KMS-11 (cell line): ENCODE results near the gene AGTR1.

Source experiments
- H2AFZ ChIP-seq: fragments of 200-600 bp; sonication (generic); 2 replicates; pipeline ENCODE4 v1.6.1; 2016; ENCODE audit warnings: antibody characterized with exemption, mixed run types, low read depth
- H3K27ac ChIP-seq: fragments of 200-600 bp; sonication (generic); 2 replicates; pipeline ENCODE4 v1.6.1; 2016; ENCODE audit warnings: mild to moderate bottlenecking, mixed run types
- H3K27me3 ChIP-seq: fragments of 200-600 bp; sonication (generic); 2 replicates; pipeline ENCODE4 v1.6.1; 2017; ENCODE audit warnings: mild to moderate bottlenecking, low read depth, mixed run types, moderate library complexity; ENCODE audit not compliant: insufficient read depth
- H3K36me3 ChIP-seq: fragments of 200-600 bp; sonication (generic); 2 replicates; pipeline ENCODE4 v1.6.1; 2017; ENCODE audit warnings: mild to moderate bottlenecking, mixed run types; ENCODE audit not compliant: insufficient read depth
- H3K4me1 ChIP-seq: fragments of 200-600 bp; sonication (generic); 2 replicates; pipeline ENCODE4 v1.6.1; 2016; ENCODE audit warnings: mild to moderate bottlenecking, low read depth, mixed run types; ENCODE audit not compliant: poor library complexity, severe bottlenecking
- H3K4me2 ChIP-seq: fragments of 200-600 bp; sonication (generic); 2 replicates; pipeline ENCODE4 v1.7.0; 2016; ENCODE audit warnings: mild to moderate bottlenecking, mixed run types
- H3K4me3 ChIP-seq: fragments of 200-600 bp; sonication (generic); IDR thresholded peaks from 2 replicates; pipeline ENCODE4 v1.6.1; 2017; ENCODE audit warnings: low read depth, low read length, mixed read lengths; ENCODE audit not compliant: insufficient read depth
- H3K79me2 ChIP-seq: fragments of 200-600 bp; sonication (generic); 2 replicates; pipeline ENCODE4 v1.6.1; 2016; ENCODE audit warnings: low read depth, mixed run types; ENCODE audit not compliant: insufficient read depth
- H3K9ac ChIP-seq: fragments of 200-600 bp; sonication (generic); 2 replicates; pipeline ENCODE4 v1.6.1; 2016; ENCODE audit warnings: mild to moderate bottlenecking, mixed run types
- H4K20me1 ChIP-seq: fragments of 200-600 bp; sonication (generic); 2 replicates; pipeline ENCODE4 v1.6.1; 2016; ENCODE audit warnings: mild to moderate bottlenecking, mixed run types; ENCODE audit not compliant: insufficient read depth
- CTCF ChIP-seq: fragments of 200-600 bp; sonication (generic); conservative IDR thresholded peaks from 2 replicates; pipeline ENCODE4 v1.6.1; 2017; ENCODE audit warnings: low read depth, mild to moderate bottlenecking, antibody characterized with exemption, low read length, moderate library complexity, mixed read lengths

AGTR1 gene

GRCh38 chr3:148729476-148730055 lies 31.9 kb downstream of the AGTR1 start:
- no peak for TF ChIP-seq CTCF
- Histone ChIP-seq H3K4me1 (peaks cover 8% of the 10 kb centered on the region), H3K36me3 (no peaks in the 10 kb centered on the region), H3K9ac (no peak overlapping the region), H3K4me2 (no peak overlapping the region), H3K27ac (no peak overlapping the region), H4K20me1 (no peaks in the 10 kb centered on the region), H3K27me3 (no peaks in the 10 kb centered on the region), H2AFZ (no peak overlapping the region), H3K79me2 (no peaks in the 10 kb centered on the region), H3K4me3 (no peak overlapping the region)

- Histone ChIP-seq H3K4me2 (no peak overlapping the region), H3K9ac (no peak overlapping the region), H4K20me1 (no peaks in the 10 kb centered on the region), H3K27me3 (no peaks in the 10 kb centered on the region), H3K36me3 (no peaks in the 10 kb centered on the region), H3K27ac (no peak overlapping the region), H3K4me3 (no peak overlapping the region), H3K4me1 (peaks cover 8% of the 10 kb centered on the region), H2AFZ (no peak overlapping the region), H3K79me2 (no peaks in the 10 kb centered on the region)
- no peak for TF ChIP-seq CTCF
These were observed 33.0 kb downstream of the AGTR1 start for GRCh38 chr3:148730676-148731075.

- Histone ChIP-seq H2AFZ (no peak overlapping the region), H3K27ac (no peak overlapping the region), H3K4me2 (no peak overlapping the region), H3K4me1 (peaks cover 36% of the 10 kb centered on the region), H3K36me3 (no peaks in the 10 kb centered on the region), H3K27me3 (no peaks in the 10 kb centered on the region), H3K4me3 (no peak overlapping the region), H3K79me2 (no peaks in the 10 kb centered on the region), H3K9ac (no peak overlapping the region), H4K20me1 (no peaks in the 10 kb centered on the region)
- TF ChIP-seq CTCF = no peak
These were observed 37.9 kb downstream of the AGTR1 start for GRCh38 chr3:148735597-148735996.

- no peaks in the 10 kb centered on the region for H4K20me1 ChIP-seq
- no peaks in the 10 kb centered on the region for H3K79me2 ChIP-seq
- H3K27me3 ChIP-seq = no peaks in the 10 kb centered on the region
- no peak overlapping the region for H3K9ac ChIP-seq
- no peak overlapping the region for H3K4me2 ChIP-seq
- no peak for TF ChIP-seq CTCF
- no peak overlapping the region for H3K4me3 ChIP-seq
- H2AFZ ChIP-seq = no peak overlapping the region
- no peaks in the 10 kb centered on the region for H3K36me3 ChIP-seq
- H3K4me1 ChIP-seq = peaks cover 35% of the 10 kb centered on the region
- H3K27ac ChIP-seq = no peak overlapping the region
These were observed 38.4 kb downstream of the AGTR1 start for GRCh38 chr3:148736086-148736485.
